HL-60 (cell line): ENCODE results near the gene ARHGAP18.

Experiments used
- GABPA ChIP-seq: IDR thresholded peaks from 2 replicates; pipeline ENCODE4 v1.6.1; 2012; ENCODE audit warnings: low read depth
- POLR2AphosphoS5 ChIP-seq: IDR thresholded peaks from 2 replicates; pipeline ENCODE4 v1.6.1; 2012; ENCODE audit warnings: low read depth
- SPI1 ChIP-seq: IDR thresholded peaks from 2 replicates; pipeline ENCODE4 v1.6.1; 2012; ENCODE audit warnings: low read depth, mild to moderate bottlenecking, borderline replicate concordance
- TF ChIP-seq, protein P1 (sequence below): IDR thresholded peaks from one replicate; pipeline ENCODE4 v1.5.1; 2011; ENCODE audit warnings: low read length, control low read depth, inconsistent platforms; ENCODE audit not compliant: insufficient read depth
- TF ChIP-seq, protein P2 (sequence below): IDR thresholded peaks from 2 replicates; pipeline ENCODE4 v1.6.1; 2012; ENCODE audit warnings: low read depth; ENCODE audit not compliant: insufficient replicate concordance

DNA sequence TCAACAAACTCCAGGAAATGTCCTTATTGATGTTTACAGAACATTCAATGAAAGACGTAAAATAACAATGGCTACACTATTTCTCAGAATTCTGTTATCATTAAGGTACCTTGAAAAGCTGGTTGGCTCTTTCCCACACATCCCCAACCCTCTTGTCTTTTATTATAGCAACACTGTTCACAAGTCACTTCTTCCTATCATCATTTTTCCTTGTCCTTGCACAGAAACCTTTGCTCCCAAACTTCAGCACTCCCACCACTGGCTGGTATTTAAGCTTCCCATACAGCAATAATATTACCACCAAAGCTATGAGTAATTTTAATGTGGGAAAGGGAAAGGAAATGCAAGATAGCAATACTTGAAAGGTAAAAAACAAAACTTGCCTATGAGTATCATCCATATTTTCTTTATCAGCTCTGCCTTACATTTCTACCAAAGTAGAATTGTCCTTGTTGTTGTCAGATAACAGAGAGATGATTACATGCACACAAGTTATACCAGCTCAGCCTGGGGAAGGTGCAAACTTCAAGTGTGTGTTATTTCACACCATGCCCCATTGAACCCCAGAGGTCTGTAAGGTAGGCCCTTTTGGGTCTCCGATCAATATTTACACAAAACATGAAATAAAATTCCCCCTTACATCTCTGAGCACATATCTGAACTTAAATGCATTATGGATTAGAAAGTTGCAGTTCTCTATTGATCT lies 32.2 kb downstream of the ARHGAP18 start:
- TF ChIP-seq, protein P1, sequence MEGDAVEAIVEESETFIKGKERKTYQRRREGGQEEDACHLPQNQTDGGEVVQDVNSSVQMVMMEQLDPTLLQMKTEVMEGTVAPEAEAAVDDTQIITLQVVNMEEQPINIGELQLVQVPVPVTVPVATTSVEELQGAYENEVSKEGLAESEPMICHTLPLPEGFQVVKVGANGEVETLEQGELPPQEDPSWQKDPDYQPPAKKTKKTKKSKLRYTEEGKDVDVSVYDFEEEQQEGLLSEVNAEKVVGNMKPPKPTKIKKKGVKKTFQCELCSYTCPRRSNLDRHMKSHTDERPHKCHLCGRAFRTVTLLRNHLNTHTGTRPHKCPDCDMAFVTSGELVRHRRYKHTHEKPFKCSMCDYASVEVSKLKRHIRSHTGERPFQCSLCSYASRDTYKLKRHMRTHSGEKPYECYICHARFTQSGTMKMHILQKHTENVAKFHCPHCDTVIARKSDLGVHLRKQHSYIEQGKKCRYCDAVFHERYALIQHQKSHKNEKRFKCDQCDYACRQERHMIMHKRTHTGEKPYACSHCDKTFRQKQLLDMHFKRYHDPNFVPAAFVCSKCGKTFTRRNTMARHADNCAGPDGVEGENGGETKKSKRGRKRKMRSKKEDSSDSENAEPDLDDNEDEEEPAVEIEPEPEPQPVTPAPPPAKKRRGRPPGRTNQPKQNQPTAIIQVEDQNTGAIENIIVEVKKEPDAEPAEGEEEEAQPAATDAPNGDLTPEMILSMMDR, result no peak
- TF ChIP-seq, protein P2, sequence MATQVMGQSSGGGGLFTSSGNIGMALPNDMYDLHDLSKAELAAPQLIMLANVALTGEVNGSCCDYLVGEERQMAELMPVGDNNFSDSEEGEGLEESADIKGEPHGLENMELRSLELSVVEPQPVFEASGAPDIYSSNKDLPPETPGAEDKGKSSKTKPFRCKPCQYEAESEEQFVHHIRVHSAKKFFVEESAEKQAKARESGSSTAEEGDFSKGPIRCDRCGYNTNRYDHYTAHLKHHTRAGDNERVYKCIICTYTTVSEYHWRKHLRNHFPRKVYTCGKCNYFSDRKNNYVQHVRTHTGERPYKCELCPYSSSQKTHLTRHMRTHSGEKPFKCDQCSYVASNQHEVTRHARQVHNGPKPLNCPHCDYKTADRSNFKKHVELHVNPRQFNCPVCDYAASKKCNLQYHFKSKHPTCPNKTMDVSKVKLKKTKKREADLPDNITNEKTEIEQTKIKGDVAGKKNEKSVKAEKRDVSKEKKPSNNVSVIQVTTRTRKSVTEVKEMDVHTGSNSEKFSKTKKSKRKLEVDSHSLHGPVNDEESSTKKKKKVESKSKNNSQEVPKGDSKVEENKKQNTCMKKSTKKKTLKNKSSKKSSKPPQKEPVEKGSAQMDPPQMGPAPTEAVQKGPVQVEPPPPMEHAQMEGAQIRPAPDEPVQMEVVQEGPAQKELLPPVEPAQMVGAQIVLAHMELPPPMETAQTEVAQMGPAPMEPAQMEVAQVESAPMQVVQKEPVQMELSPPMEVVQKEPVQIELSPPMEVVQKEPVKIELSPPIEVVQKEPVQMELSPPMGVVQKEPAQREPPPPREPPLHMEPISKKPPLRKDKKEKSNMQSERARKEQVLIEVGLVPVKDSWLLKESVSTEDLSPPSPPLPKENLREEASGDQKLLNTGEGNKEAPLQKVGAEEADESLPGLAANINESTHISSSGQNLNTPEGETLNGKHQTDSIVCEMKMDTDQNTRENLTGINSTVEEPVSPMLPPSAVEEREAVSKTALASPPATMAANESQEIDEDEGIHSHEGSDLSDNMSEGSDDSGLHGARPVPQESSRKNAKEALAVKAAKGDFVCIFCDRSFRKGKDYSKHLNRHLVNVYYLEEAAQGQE, result no peak
- TF ChIP-seq POLR2AphosphoS5 (no peak), GABPA (no peak), SPI1 (no peak)
